Gastroesophageal sphincter (tissue), 4 donors: ENCODE data around the gene RNF32. TPM values are rescaled to one million over a fixed set of nuclear protein-coding genes. Genes with fewer than 3 reads are reported as not detected.

ENCODE experiments used
- ATAC-seq: fragments of 150-250 bp; one replicate; pipeline ENCODE4 v1.9.1; 2016; ENCODE audit warnings: mild to moderate bottlenecking, moderate library complexity
- H3K27ac ChIP-seq, 4 donors: fragments of 200-600 bp; sonication (generic) in 3 of 4; 1 replicate in 3 of 4; 2 replicates in 1 of 4; pipeline ENCODE4 v1.5.1; 2016 to 2019
- H3K27me3 ChIP-seq: fragments of 200-600 bp; sonication (generic); one replicate; pipeline ENCODE4 v1.5.1; 2019
- H3K36me3 ChIP-seq, 2 donors: fragments of 200-600 bp; sonication (generic); one replicate each; pipeline ENCODE4 v1.5.1; 2019; ENCODE audit warnings: control low read depth in 1 of 2
- H3K4me1 ChIP-seq, 3 donors: fragments of 200-600 bp; sonication (generic); 1 replicate in 2 of 3; 2 replicates in 1 of 3; pipeline ENCODE4 v1.5.1; 2016 to 2019; ENCODE audit warnings: control low read depth in 2 of 3
- H3K4me3 ChIP-seq, 2 donors: fragments of 200-600 bp; sonication (generic); one replicate each; pipeline ENCODE4 v1.5.1; 2019; ENCODE audit warnings: mild to moderate bottlenecking in 1 of 2, moderate library complexity in 1 of 2
- H3K9me3 ChIP-seq, 3 donors: fragments of 200-600 bp; sonication (generic); one replicate each; pipeline ENCODE4 v1.5.1; 2017 to 2019; ENCODE audit warnings: control low read depth in 2 of 3
- EP300 ChIP-seq: sonication (generic); formaldehyde crosslinking; IDR thresholded peaks from one replicate; pipeline ENCODE4 v1.6.1; 2017; ENCODE audit warnings: antibody characterized with exemption, mild to moderate bottlenecking
- POLR2A ChIP-seq, 2 donors: fragments of 450-650 bp; IDR thresholded peaks; one replicate each; pipeline ENCODE4 v1.6.1; 2017; ENCODE audit warnings: antibody characterized with exemption in 2 of 2, mild to moderate bottlenecking in 2 of 2, moderate library complexity in 1 of 2
- POLR2AphosphoS5 ChIP-seq: sonication (generic); formaldehyde crosslinking; IDR thresholded peaks from one replicate; pipeline ENCODE4 v1.6.1; 2017; ENCODE audit warnings: antibody characterized with exemption
- WGBS, 2 donors: methylation state at CpG; one replicate each; pipeline ENCODE4 v1.1.5; 2018; ENCODE audit warnings: low coverage in 1 of 2; 5-methylcytosine and 5-hydroxymethylcytosine counted together
- total RNA-seq, 4 donors: library from RNA; depleted of rRNA; stranded (reverse); fragments of >200 nt; gene quantifications; one replicate each; pipeline ENCODE4 v1.1.0, GENCODE V29; 2016
- TF ChIP-seq, protein P1 (sequence below), 4 experiments: fragments of 200-600 bp in 2 of 4; fragments of 450-650 bp in 2 of 4; sonication (generic) in 1 of 4; IDR thresholded peaks; one replicate each; pipeline ENCODE4 v1.5.1; 2017 to 2019; ENCODE audit warnings: antibody characterized with exemption in 4 of 4, mild to moderate bottlenecking in 2 of 4, moderate library complexity in 2 of 4

The RNF32 gene
- total RNA-seq, 4 donors from 2014 or later, result 0.35 to 0.67 TPM; not detected in 2

DNA sequence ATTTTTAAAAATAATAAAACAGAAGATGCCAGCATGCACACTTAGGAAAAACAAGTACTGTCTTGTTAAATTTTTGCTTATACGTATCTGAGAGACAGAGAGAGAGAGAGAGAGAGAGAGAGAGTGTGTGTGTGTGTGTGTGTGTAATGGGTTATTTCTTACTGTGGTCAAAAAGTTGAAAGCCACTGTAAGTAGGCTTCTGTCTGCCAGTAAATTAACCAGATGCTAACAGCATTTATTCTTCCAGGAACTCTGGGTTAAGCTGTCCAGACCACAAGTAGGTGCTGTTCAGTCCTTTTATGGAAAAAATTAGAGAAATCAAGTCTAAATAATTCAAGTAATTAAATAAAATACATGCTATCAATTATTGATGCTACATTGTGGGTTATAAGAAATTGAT, 39.7 kb downstream of the RNF32 start:
- H3K9me3 ChIP-seq, result no peaks in the 10 kb centered on the region

DNA sequence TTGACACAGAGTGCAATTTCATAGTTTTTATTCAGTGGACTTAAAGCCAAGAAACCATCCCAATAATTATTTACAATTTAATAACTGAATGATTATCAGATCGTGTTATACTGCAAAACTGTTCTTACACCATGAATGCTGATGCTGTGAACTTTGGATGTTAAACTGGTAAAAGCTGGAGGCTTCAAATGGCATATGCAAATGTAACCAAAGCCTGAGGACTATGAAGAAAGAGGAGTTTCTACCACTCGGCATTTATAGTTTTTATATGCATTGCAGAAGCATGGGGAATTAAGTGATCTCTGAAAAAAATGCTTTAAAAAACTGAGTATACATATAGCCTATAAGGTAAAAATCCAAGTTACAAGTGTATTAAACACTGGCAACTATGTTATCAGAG, 42.4 kb downstream of the RNF32 start:
- H3K27ac ChIP-seq, result no peak overlapping the region
- H3K9me3 ChIP-seq, result no peaks in the 10 kb centered on the region
- H3K4me3 ChIP-seq, result no peak overlapping the region
- WGBS, 2 donors, result 58 to 86% methylated on average over 2 of the region's 2 CpGs
- H3K4me1 ChIP-seq, result no peaks in the 10 kb centered on the region
- peaks cover 0 to 70% of the 10 kb centered on the region in 2 donors for H3K36me3 ChIP-seq
- TF ChIP-seq POLR2A (IDR thresholded peaks at IDR 0.05) (no peak), POLR2AphosphoS5 (no peak), EP300 (no peak)
- TF ChIP-seq, protein P1, sequence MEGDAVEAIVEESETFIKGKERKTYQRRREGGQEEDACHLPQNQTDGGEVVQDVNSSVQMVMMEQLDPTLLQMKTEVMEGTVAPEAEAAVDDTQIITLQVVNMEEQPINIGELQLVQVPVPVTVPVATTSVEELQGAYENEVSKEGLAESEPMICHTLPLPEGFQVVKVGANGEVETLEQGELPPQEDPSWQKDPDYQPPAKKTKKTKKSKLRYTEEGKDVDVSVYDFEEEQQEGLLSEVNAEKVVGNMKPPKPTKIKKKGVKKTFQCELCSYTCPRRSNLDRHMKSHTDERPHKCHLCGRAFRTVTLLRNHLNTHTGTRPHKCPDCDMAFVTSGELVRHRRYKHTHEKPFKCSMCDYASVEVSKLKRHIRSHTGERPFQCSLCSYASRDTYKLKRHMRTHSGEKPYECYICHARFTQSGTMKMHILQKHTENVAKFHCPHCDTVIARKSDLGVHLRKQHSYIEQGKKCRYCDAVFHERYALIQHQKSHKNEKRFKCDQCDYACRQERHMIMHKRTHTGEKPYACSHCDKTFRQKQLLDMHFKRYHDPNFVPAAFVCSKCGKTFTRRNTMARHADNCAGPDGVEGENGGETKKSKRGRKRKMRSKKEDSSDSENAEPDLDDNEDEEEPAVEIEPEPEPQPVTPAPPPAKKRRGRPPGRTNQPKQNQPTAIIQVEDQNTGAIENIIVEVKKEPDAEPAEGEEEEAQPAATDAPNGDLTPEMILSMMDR (IDR thresholded peaks at IDR 0.05), result no peak
- H3K27me3 ChIP-seq, result no peaks in the 10 kb centered on the region
- ATAC-seq, result no peak

More for the DNA sequence above, 39.7 kb downstream of the RNF32 start:
- Histone ChIP-seq H3K4me1 (no peaks in the 10 kb centered on the region), H3K4me3 (no peak overlapping the region), H3K27me3 (no peaks in the 10 kb centered on the region), H3K27ac (no peak overlapping the region), H3K36me3 (peaks cover 0 to 92% of the 10 kb centered on the region in 2 donors)
- WGBS, 2 donors, result 68 to 71% methylated on average over 1 of the region's 1 CpG
- TF ChIP-seq POLR2A (IDR thresholded peaks at IDR 0.05), result no peak
- TF ChIP-seq POLR2AphosphoS5, result no peak
- TF ChIP-seq, protein P1 (IDR thresholded peaks at IDR 0.05), result no peak
- no peak for TF ChIP-seq EP300
- no peak for ATAC-seq

DNA sequence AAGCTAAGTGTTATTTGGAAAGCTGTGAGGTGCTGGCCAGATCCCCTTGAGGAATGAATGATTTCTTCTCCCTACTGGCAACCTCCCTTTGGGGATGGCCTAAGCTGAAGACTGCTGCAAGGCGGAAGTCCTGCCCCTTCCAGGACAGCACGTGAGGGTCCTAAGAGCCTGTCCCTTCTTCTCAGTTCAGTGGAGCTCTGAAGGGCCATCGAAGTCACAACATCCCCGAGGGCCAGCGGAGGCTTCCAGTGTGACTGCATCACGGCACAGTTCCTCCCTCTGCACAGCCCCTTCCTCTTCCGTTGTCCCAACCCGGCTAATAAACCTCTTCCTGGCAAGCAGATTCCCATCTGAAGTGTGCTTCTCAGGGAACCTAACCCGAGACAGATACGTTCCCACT, 43.7 kb downstream of the RNF32 start:
- Histone ChIP-seq H3K9me3 (no peaks in the 10 kb centered on the region), H3K4me1 (no peaks in the 10 kb centered on the region), H3K36me3 (peaks cover 0 to 56% of the 10 kb centered on the region in 2 donors), H3K27ac (no peak overlapping the region), H3K27me3 (no peaks in the 10 kb centered on the region), H3K4me3 (no peak overlapping the region)
- TF ChIP-seq POLR2AphosphoS5 (no peak), POLR2A (IDR thresholded peaks at IDR 0.05) (no peak), EP300 (no peak)
- TF ChIP-seq, protein P1 (IDR thresholded peaks at IDR 0.05), result no peak
- no peak for ATAC-seq
- WGBS, 2 donors, result 100% methylated on average over 2 of the region's 10 CpGs; no CpG with 5 or more reads in 1 of the 2 donors

DNA sequence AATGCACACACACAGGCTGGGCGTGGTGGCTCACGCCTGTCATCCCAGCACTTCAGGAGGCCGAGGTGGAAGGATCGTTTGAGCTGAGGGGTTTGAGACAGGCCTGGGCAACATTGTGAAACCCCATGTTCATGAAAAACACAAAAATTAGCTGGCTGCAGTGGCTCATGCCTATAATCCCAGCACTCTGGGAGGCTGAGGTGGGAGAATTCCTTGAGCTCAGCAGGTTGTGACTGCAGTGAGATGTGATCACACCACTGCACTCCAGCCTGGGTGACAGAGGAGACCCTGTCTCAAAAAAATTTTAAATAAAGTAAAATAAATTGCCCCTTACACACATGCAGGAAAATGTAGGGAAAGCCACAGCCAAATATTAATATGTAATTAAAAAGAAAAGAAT, 44.1 kb downstream of the RNF32 start:
- no peak for ATAC-seq
- Histone ChIP-seq H3K27me3 (no peaks in the 10 kb centered on the region), H3K4me3 (no peak overlapping the region), H3K36me3 (peaks cover 0 to 52% of the 10 kb centered on the region in 2 donors), H3K4me1 (no peaks in the 10 kb centered on the region), H3K9me3 (no peaks in the 10 kb centered on the region), H3K27ac (no peak overlapping the region)
- no peak for TF ChIP-seq POLR2A (IDR thresholded peaks at IDR 0.05)
- TF ChIP-seq, protein P1 (IDR thresholded peaks at IDR 0.05), result no peak
- TF ChIP-seq EP300, result no peak
- TF ChIP-seq POLR2AphosphoS5, result no peak
- WGBS, 2 donors, result 100% methylated on average over 1 of the region's 4 CpGs; no CpG with 5 or more reads in 1 of the 2 donors

DNA sequence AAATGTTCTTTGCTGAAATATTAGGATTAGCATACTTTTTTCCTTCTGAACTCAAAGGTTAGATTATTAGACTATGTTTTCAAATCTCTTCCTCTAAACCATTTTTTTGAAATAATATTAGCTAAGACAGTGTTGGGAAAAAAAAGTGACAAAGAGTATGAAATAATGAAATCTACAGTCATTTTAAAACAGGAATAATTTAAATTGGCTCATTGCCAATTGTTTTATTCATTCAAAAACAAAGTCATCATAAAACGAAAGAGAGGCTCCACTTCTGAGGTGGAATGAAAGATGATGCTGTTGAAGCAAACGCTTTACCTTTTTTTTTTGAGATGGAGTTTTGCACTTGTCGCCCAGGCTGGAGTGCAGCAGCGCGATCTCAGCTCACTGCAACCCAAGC, 51.2 kb downstream of the RNF32 start:
- H3K27me3 ChIP-seq, result no peaks in the 10 kb centered on the region
- H3K36me3 ChIP-seq, result no peaks in the 10 kb centered on the region
- 74 to 83% methylated on average over 5 of the region's 5 CpGs for WGBS, 2 donors
- peaks cover 0 to 1% (median 0%) of the 10 kb centered on the region in 3 donors for H3K9me3 ChIP-seq
- H3K4me1 ChIP-seq, result no peaks in the 10 kb centered on the region
- H3K4me3 ChIP-seq, result no peak overlapping the region
- ATAC-seq, result no peak
- no peak overlapping the region for H3K27ac ChIP-seq
- TF ChIP-seq, protein P1 (IDR thresholded peaks at IDR 0.05), result no peak
- no peak for TF ChIP-seq POLR2AphosphoS5
- no peak for TF ChIP-seq POLR2A (IDR thresholded peaks at IDR 0.05)
- TF ChIP-seq EP300, result no peak
